T-helper 22 cell (primary cell): Measurements from ENCODE around the gene SLC17A9.

Source experiments
- DNase-seq: peaks from one replicate; pipeline ENCODE4 v3.0.0-alpha.2; 2020; ENCODE audit warnings: low read depth

SLC17A9 gene

GRCh38 chr20:62982124-62983075, 29.9 kb downstream of the SLC17A9 start:
- DNase-seq = no peak

DNA sequence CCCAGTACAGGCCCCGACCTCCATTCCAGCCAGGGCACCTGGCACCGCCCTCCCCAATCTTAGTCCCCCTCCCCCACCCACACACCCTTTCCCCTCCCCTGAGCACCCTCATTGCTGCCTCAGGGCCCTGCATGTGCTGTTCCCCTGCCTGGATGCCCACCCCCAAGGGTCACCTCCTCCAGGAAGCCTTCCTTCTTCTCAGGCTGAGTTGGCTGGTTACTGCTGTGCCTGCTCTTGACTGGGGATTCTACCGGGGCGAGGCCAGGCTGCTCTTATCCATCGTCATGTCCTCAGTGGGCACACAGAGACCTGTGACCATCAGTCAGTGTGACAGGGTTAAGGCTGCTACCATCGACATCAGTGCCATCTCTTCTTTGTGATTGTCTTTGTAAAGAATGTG, 30.7 kb downstream of the SLC17A9 start:
- DNase-seq = no peak

- DNase-seq = no peak
These were observed 32.3 kb downstream of the SLC17A9 start for GRCh38 chr20:62984666-62985443.

- no peak for DNase-seq
These were observed 32.9 kb downstream of the SLC17A9 start for GRCh38 chr20:62985444-62985778.

DNA sequence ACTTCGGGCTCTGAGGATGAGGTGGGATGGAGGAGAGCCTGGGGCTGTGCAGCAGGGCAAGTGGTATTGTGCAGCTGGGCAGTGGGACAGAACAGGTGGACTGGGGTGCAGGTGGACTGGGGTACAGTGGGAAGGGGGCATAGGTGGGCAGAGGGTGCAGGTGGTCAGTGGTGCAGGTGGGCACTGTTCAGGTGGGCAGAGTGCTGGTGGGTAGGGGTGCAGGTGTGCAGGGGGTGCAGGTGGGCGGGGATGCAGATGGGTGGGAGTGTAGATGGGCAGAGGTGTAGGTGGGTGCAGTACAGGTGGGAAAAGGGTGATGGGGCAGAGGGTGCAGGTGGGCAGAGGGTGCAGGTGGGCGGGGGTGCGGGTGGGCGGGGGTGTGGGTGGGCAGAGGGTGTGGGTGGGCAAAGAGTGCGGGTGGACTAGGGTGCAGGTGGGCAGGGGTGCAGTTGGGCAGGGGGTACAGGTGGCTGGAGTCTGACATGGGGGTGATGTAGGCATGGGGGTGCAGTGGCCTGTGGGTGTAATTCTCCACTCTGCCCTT, 33.8 kb downstream of the SLC17A9 start:
- DNase-seq = no peak

DNA sequence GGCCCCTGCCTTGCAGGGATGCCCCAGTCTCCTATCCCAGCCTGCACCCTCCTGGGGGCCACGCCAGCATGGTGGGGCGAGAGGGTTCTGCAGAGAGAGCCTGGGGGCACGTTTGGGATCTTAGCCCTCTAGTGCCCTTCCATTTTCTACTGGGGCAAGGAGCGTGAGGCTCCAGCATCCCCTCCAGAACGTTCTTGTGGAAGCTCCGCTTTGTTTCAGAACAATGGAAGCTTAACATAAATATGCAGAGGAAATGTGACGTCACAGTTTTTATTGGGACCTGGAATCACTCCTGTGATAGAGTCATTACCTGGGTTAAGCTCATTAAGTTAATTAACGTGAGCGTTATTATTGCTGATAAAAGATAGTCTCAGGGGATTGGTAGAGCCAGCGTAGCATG, 34.6 kb downstream of the SLC17A9 start:
- no peak for DNase-seq

- DNase-seq = no peak
These were observed 36.7 kb downstream of the SLC17A9 start for GRCh38 chr20:62989201-62989601.

DNA sequence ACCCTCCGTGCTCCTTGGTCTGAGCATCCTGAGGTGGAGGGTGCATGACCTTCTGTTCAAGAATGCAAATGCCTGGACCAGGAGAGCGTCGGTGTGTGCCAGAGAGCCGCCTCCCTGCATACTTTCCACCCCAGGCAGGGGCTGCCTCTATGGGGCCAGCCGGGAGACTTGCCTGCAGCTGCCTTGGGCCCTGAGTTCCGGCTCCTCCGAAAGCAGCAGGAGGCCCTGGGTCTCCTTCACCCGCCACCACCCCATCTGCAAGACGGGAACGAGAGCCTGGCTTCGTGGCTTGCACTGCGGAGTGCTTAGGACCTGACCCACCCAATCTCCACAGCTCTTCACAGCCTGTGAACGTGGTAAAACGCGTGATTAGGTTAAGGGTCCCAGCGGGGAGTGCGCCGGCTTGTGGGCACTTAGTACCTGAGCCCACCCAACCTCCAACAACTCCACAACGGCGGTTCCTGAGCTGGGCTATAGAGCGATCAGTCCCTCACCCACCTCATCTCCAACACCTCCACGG, 37.9 kb downstream of the SLC17A9 start:
- no peak for DNase-seq

DNA sequence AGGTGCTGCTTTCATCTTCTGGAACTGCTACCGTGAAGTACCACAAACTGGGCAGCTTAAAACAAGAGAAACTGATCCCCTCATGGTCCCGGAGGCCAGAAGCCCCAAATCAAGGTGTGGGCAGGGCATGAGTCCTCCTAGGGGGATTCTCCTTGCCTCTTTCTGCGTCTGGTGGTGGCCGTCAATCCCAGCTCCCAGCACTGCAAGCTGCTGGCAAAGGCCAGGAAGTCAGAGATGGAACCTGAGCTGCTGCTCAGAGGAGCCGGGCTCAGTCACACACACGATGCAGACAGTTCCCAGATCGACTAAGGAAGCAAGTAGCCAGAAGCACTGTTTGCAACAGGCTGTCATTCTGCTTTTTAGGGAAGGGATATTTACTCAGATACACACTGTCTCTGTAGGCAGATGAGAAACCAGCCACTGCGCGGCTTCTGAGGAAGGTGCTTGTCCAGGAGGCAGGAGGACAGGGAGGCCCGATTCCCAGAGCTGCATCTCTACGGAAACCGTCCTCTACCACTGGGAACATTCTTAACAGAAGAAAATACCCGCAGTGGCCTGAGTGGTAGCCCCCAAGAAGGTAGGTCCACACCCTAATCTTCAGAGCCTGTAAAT, 38.8 kb downstream of the SLC17A9 start:
- DNase-seq = no peak

- DNase-seq = no peak
These were observed 39.4 kb downstream of the SLC17A9 start for GRCh38 chr20:62991863-62992262.

DNA sequence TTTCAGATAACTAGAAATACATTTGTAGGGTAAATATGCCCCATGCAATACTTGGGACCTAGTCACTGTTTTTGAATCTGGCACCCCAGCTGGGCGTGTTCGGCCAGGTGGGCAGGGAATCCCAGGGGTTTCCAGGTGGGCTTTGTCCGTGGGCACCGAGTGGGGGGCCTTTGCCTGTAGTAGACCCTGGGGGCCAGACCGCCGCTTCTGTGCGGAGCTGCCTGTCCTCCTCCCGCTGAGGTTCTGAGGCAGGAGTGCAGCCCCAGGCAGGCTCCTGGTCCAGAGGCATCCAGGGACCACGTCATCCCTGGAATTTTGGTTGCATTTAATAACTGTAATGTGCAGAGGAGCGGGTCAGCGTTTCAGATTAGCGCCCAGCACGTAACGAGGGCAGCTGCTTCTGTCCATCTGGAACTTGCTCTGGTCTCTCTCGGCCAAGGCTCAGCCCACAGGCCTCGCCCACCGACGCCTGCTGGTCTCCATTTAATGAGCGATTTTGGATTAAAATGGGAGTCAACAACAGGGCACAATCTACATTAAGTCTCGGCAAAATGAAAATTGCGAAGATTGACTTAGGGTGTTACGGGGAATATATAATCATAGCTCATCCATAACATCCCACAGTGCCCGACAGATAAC, 41.5 kb downstream of the SLC17A9 start:
- DNase-seq = no peak

- DNase-seq = no peak
These were observed 42.4 kb downstream of the SLC17A9 start for GRCh38 chr20:62994869-62995281.

DNA sequence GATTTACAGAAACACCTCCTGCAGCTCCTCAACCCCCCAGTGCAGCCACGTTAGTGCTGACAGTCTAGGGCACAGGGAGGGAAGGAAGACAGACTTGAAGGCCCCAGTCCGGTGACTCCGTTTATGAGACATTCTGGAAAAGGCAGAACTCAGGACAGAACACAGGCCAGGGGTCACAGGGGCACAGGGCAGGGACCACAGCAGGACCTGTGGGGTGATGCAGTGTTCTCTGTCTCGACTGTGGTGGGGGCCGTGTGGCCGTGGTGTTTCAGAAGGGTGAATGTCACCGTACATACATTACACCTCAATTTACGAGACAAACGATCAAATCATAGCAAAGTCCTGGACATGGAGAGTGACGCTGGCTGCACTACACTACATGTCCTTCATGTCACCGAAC, 43.0 kb downstream of the SLC17A9 start:
- DNase-seq = no peak

GRCh38 chr20:62995898-62996595, 43.5 kb downstream of the SLC17A9 start:
- no peak for DNase-seq

GRCh38 chr20:62996596-62996982, 44.1 kb downstream of the SLC17A9 start:
- no peak for DNase-seq

DNA sequence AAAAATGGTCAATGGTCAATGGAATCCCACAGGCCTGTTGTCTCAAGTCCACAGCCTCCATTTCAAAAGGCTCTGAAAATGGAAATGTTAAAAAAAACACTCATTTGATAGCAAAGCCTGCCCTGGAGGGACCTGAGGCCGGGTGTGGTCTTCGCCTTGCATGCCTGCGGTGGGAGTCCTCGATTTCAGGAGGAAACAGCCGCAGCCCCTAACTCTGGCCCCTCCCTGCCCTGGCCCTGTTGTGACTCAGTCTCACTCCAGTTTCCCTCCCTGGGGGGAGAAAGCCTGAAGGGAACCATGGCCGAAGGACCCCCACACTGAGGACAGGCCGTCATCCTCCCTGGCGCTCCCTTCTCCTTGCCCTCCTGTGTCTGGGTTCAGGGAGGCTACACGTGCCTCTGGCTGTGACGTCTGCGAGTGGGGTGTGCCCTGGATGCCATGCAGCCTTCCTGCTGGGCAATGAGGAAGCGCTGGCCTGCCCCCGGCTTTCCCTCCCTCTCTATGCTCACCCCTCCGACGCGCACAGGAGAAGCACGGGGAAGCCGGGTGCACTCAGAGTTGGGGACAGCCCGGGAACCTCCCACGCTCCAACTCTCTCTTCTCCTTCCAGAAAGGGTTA, 45.0 kb downstream of the SLC17A9 start:
- DNase-seq = no peak

GRCh38 chr20:62998449-62998848, 45.9 kb downstream of the SLC17A9 start:
- no peak for DNase-seq

DNA sequence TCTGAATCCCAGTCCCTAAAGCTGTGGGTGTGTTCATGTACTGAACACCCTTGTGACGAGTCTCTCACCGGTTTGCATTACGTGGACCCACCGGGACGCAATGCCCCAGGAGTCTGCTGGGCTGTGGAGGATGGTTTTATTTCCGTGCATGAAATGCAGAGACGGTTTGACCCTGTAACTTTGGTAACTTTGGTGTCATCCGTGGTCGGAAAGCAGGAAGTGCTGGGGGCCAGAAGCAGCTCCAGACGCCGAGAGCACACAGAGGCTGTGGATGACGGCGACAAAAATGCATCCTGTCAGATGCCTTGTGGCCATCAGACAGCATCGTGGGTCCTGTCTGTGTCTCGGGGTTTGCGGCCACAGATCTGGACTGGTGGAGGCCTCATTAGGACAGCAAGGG, 47.1 kb downstream of the SLC17A9 start:
- no peak for DNase-seq

GRCh38 chr20:63000036-63000435, 47.5 kb downstream of the SLC17A9 start:
- DNase-seq = no peak

DNA sequence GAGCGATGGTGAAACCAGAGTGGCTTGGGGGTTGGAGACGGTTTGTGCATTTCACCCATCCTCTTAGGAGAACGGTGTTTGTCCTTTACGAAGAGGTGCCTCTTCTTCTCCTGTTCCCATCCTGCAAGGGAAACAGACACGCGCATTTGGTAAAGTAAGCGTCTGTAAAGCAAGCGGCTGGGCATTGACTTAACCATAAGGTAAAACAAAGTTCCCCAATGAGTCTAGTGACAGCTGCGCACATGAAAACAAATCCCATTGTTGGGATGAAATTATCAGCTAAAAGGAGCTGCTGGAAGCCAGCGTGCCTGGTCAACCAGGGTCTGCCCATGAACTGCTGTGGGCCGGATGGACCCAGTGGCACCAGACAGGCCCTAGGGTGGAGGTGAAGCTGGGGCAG, 48.4 kb downstream of the SLC17A9 start:
- no peak for DNase-seq

DNA sequence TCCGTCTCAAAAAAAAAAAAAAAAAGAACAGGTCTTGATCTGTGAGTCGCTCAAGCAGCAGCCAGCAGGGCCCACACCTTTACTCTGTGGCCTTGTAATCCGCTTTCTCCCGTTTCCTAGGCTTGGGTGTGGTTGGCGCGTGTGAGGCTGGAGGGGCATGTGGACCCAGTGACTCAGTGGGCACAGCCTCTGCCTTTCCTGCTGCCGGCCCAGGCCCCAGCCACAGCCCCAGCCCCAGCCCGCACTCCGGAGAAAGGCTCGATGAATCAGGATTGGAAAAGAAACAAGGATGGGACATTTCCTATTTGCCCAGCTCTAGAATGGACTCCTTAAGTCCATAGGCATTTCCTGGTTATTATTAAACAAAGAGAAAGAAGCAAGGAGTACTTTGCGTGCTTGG, 50.0 kb downstream of the SLC17A9 start:
- no peak for DNase-seq
